Lung (tissue), 13 donors: ENCODE data around the gene ABCF3. TPM values are rescaled to one million over a fixed set of nuclear protein-coding genes. Genes with fewer than 3 reads are reported as not detected.

Source experiments
- ATAC-seq: fragments of 200-7000 bp; cut with Tn5 transposase; one replicate; pipeline ENCODE4 v1.9.1; 2020; ENCODE audit warnings: moderate number of reproducible peaks; ENCODE audit not compliant: insufficient read depth, low FRiP score
- DNase-seq, 3 donors: peaks; one replicate each; pipeline ENCODE4 v3.0.0-alpha.2; 2013 to 2017
- H3K27ac ChIP-seq, 2 donors: one replicate each; pipeline ENCODE4 v1.5.1; 2013; ENCODE audit warnings: mild to moderate bottlenecking in 2 of 2, moderate library complexity in 2 of 2, control low read depth in 1 of 2, inconsistent platforms in 1 of 2, low read depth in 1 of 2, low read length in 1 of 2
- H3K27me3 ChIP-seq, 3 donors: one replicate each; pipeline ENCODE4 v1.5.1; 2013; ENCODE audit warnings: low read length in 2 of 3; ENCODE audit not compliant: control insufficient read depth in 3 of 3, insufficient read depth in 3 of 3
- H3K36me3 ChIP-seq, 4 donors: one replicate each; pipeline ENCODE4 v1.5.1; 2013; ENCODE audit warnings: low read length in 4 of 4, mild to moderate bottlenecking in 1 of 4, moderate library complexity in 1 of 4; ENCODE audit not compliant: control insufficient read depth in 4 of 4, insufficient read depth in 4 of 4
- H3K4me1 ChIP-seq, 5 donors: one replicate each; pipeline ENCODE4 v1.5.1; 2013; ENCODE audit warnings: low read length in 5 of 5, mild to moderate bottlenecking in 2 of 5, moderate library complexity in 1 of 5; ENCODE audit not compliant: control insufficient read depth in 5 of 5, insufficient read depth in 5 of 5
- H3K4me3 ChIP-seq: one replicate; pipeline ENCODE4 v1.5.1; 2013; ENCODE audit warnings: mild to moderate bottlenecking, control low read depth, moderate library complexity
- H3K9ac ChIP-seq, 2 donors: one replicate each; pipeline ENCODE4 v1.5.1; 2013; ENCODE audit warnings: low read length in 2 of 2, control low read depth in 1 of 2; ENCODE audit not compliant: insufficient read depth in 1 of 2
- H3K9me3 ChIP-seq, 4 donors: one replicate each; pipeline ENCODE4 v1.5.1; 2013; ENCODE audit warnings: low read length in 3 of 4, mild to moderate bottlenecking in 1 of 4, moderate library complexity in 1 of 4; ENCODE audit not compliant: control insufficient read depth in 4 of 4, insufficient read depth in 3 of 4
- WGBS, 2 donors: extraction: QIAGEN DNeasy Blood & Tissue Kit; methylation state at CpG; one replicate each; pipeline ENCODE4 v1.1.7; 2013; 5-methylcytosine and 5-hydroxymethylcytosine counted together
- polyA plus RNA-seq, 2 donors: library from polyadenylated mRNA; stranded (reverse); fragments of 200-250 nt; gene quantifications; one replicate each; pipeline ENCODE4 v1.2.1, GENCODE V29; 2013
- small RNA-seq: library from RNA; depleted of rRNA; stranded (forward); fragments of <200 nt; gene quantifications from one replicate; pipeline ENCODE3, GENCODE V24; 2014; ENCODE audit warnings: low replicate concordance
- total RNA-seq, 2 donors: library from RNA; depleted of rRNA in 1 of 2; stranded (reverse); fragments of >200 nt in 1 of 2; gene quantifications; one replicate each; pipeline ENCODE4 v1.2.1, GENCODE V29; 2014 to 2021
- TF ChIP-seq, protein P1 (sequence below): IDR thresholded peaks from 2 replicates; pipeline ENCODE4 v1.5.1; 2012; ENCODE audit warnings: mild to moderate bottlenecking; ENCODE audit errors: control extremely low read depth, extremely low read depth
- donor health status: control.
- donor health status: control.
- donor health status: Bipolar disorder and iron deficiency.
- donor health status: healthy.
- donor health status: DM: yes; HTN: yes; CAD: no.

ABCF3 gene
- total and polyA plus RNA-seq, 4 donors, result 44.7 to 81.8 (median 49.5) TPM

DNA sequence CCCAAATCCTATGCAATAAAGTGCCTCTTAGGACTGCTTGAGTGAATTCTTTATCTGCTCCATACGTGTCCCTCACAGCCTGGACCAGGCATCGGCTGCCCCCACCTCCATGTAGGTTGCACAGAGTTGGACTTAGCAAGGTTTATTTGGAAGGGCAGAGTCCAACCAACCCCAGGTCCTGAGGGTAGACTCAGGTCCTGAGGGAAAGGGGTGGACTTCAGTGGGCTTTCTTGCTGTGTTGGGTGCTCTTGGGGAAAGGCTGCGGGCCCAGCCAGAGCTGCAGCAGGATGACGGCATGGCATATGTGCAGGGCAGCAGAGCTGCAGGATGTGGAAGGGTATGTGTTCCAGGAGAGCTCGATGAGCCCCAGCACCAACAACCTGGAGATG is 56.3 kb downstream of the ABCF3 start:
- Histone ChIP-seq H3K9me3 (no peaks in the 10 kb centered on the region), H3K9ac (no peak overlapping the region), H3K4me3 (no peak overlapping the region), H3K27me3 (no peaks in the 10 kb centered on the region), H3K27ac (no peak overlapping the region), H3K36me3 (peaks cover 6 to 24% (median 10%) of the 10 kb centered on the region in 4 donors), H3K4me1 (peaks cover 0 to 7% (median 0%) of the 10 kb centered on the region in 5 donors)
- WGBS, 2 donors, result 89 to 91% methylated on average over 5 of the region's 5 CpGs
- TF ChIP-seq, protein P1, sequence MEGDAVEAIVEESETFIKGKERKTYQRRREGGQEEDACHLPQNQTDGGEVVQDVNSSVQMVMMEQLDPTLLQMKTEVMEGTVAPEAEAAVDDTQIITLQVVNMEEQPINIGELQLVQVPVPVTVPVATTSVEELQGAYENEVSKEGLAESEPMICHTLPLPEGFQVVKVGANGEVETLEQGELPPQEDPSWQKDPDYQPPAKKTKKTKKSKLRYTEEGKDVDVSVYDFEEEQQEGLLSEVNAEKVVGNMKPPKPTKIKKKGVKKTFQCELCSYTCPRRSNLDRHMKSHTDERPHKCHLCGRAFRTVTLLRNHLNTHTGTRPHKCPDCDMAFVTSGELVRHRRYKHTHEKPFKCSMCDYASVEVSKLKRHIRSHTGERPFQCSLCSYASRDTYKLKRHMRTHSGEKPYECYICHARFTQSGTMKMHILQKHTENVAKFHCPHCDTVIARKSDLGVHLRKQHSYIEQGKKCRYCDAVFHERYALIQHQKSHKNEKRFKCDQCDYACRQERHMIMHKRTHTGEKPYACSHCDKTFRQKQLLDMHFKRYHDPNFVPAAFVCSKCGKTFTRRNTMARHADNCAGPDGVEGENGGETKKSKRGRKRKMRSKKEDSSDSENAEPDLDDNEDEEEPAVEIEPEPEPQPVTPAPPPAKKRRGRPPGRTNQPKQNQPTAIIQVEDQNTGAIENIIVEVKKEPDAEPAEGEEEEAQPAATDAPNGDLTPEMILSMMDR, result no peak
- ATAC-seq (no peak), DNase-seq (no peak)

Small RNA genes within 50 kb of the gene (small RNA-seq; reads per million reads assigned to genes)
- 0.06 reads per million for gene MIR1224

Other genes starting within 250 kb of the ABCF3 start
- gene ABCC5, start 168.3 kb upstream of the ABCF3 start, total RNA-seq, result 10 to 100 TPM; 29.5 to 78.1 TPM
- 10 to 100 TPM; 12.1 to 12.4 TPM for gene ABCC5, start 168.3 kb upstream of the ABCF3 start, polyA plus RNA-seq
- gene HTR3D, start 154.5 kb upstream of the ABCF3 start, total RNA-seq, result not detected
- not detected for gene HTR3D, start 154.5 kb upstream of the ABCF3 start, polyA plus RNA-seq
- under 1 TPM in 1 of 2 donors, not detected in 1; 0.46 TPM for gene HTR3C, start 133.2 kb upstream of the ABCF3 start, total RNA-seq
- under 1 TPM; 0.09 to 0.47 TPM for gene HTR3C, start 133.2 kb upstream of the ABCF3 start, polyA plus RNA-seq
- not detected for gene HTR3E, start 89.1 kb upstream of the ABCF3 start, total RNA-seq
- gene HTR3E, start 89.1 kb upstream of the ABCF3 start, polyA plus RNA-seq, result not detected
- 10 to 100 TPM; 32.5 to 36.0 TPM for gene EIF2B5, start 50.8 kb upstream of the ABCF3 start, total RNA-seq
- 10 to 100 TPM; 39.7 to 43.2 TPM for gene EIF2B5, start 50.8 kb upstream of the ABCF3 start, polyA plus RNA-seq
- 10 to 100 TPM; 51.8 to 73.5 TPM for gene DVL3, start 30.8 kb upstream of the ABCF3 start, total RNA-seq
- gene DVL3, start 30.8 kb upstream of the ABCF3 start, polyA plus RNA-seq, result 10 to 100 TPM; 37.8 to 39.9 TPM
- gene AP2M1, start 11.3 kb upstream of the ABCF3 start, total RNA-seq, result 100 to 1,000 TPM; 173 to 333 TPM
- gene AP2M1, start 11.3 kb upstream of the ABCF3 start, polyA plus RNA-seq, result 100 to 1,000 TPM; 153 to 329 TPM
- gene VWA5B2, start 43.4 kb downstream of the ABCF3 start, total RNA-seq, result 1 to 10 TPM; 1.6 to 1.7 TPM
- gene VWA5B2, start 43.4 kb downstream of the ABCF3 start, polyA plus RNA-seq, result under 1 TPM; 0.12 to 0.15 TPM
- gene ALG3, start 62.8 kb downstream of the ABCF3 start, total RNA-seq, result 10 to 100 TPM; 24.7 to 54.8 TPM
- gene ALG3, start 62.8 kb downstream of the ABCF3 start, polyA plus RNA-seq, result 10 to 100 TPM; 32.2 to 68.0 TPM
- gene EEF1AKMT4, start 63.5 kb downstream of the ABCF3 start, total RNA-seq, result 1 to 10 TPM; 2.3 to 4.6 TPM
- 10 to 100 TPM in 1 of 2 donors, 1 to 10 TPM in 1; 5.2 to 12.2 TPM for gene EEF1AKMT4, start 63.5 kb downstream of the ABCF3 start, polyA plus RNA-seq
- gene CAMK2N2, start 75.4 kb downstream of the ABCF3 start, total RNA-seq, result under 1 TPM; 0.23 to 0.58 TPM
- under 1 TPM; 0.03 to 0.12 TPM for gene CAMK2N2, start 75.4 kb downstream of the ABCF3 start, polyA plus RNA-seq
- gene ECE2, start 89.8 kb downstream of the ABCF3 start, total RNA-seq, result under 1 TPM in 1 of 2 donors, not detected in 1; 0.15 TPM
- gene ECE2, start 89.8 kb downstream of the ABCF3 start, polyA plus RNA-seq, result not detected
- 100 to 1,000 TPM; 119 to 214 TPM for gene PSMD2, start 113.0 kb downstream of the ABCF3 start, total RNA-seq
- 100 to 1,000 TPM in 1 of 2 donors, 10 to 100 TPM in 1; 78.7 to 222 TPM for gene PSMD2, start 113.0 kb downstream of the ABCF3 start, polyA plus RNA-seq
- gene EIF4G1, start 128.4 kb downstream of the ABCF3 start, total RNA-seq, result 100 to 1,000 TPM; 211 to 419 TPM
- 100 to 1,000 TPM; 201 to 241 TPM for gene EIF4G1, start 128.4 kb downstream of the ABCF3 start, polyA plus RNA-seq
- 10 to 100 TPM; 15.8 to 21.4 TPM for gene FAM131A, start 151.4 kb downstream of the ABCF3 start, total RNA-seq
- 10 to 100 TPM; 12.9 to 15.5 TPM for gene FAM131A, start 151.4 kb downstream of the ABCF3 start, polyA plus RNA-seq
- 1 to 10 TPM; 5.7 to 8.7 TPM for gene CLCN2, start 175.4 kb downstream of the ABCF3 start, total RNA-seq
- 1 to 10 TPM; 2.7 to 5.0 TPM for gene CLCN2, start 175.4 kb downstream of the ABCF3 start, polyA plus RNA-seq
- gene POLR2H, start 175.5 kb downstream of the ABCF3 start, total RNA-seq, result 10 to 100 TPM; 46.4 to 71.7 TPM
- 100 to 1,000 TPM in 1 of 2 donors, 10 to 100 TPM in 1; 93.2 to 139 TPM for gene POLR2H, start 175.5 kb downstream of the ABCF3 start, polyA plus RNA-seq
- gene THPO, start 192.0 kb downstream of the ABCF3 start, total RNA-seq, result under 1 TPM; 0.17 to 0.31 TPM
- gene THPO, start 192.0 kb downstream of the ABCF3 start, polyA plus RNA-seq, result under 1 TPM; 0.18 to 0.22 TPM
- 10 to 100 TPM in 1 of 2 donors, 1 to 10 TPM in 1; 6.7 to 16.7 TPM for gene CHRD, start 193.9 kb downstream of the ABCF3 start, total RNA-seq
- 1 to 10 TPM; 4.2 to 4.9 TPM for gene CHRD, start 193.9 kb downstream of the ABCF3 start, polyA plus RNA-seq